ENCODE data around the gene BCAP29.

GRCh38 chr7:107570298-107570697 is 9.7 kb upstream of the BCAP29 start:
- TF ChIP-seq EZH2 (IDR thresholded peaks at IDR 0.05; ENCODE audit: insufficient read depth, low read length) (no peak), CTCF (IDR thresholded peaks at IDR 0.05; ENCODE audit: insufficient read depth, low read depth, low read length) (no peak)

All from astrocyte (in vitro differentiated cells and primary cell).